ENCODE data around the gene SPSB1.

SPSB1 gene

DNA sequence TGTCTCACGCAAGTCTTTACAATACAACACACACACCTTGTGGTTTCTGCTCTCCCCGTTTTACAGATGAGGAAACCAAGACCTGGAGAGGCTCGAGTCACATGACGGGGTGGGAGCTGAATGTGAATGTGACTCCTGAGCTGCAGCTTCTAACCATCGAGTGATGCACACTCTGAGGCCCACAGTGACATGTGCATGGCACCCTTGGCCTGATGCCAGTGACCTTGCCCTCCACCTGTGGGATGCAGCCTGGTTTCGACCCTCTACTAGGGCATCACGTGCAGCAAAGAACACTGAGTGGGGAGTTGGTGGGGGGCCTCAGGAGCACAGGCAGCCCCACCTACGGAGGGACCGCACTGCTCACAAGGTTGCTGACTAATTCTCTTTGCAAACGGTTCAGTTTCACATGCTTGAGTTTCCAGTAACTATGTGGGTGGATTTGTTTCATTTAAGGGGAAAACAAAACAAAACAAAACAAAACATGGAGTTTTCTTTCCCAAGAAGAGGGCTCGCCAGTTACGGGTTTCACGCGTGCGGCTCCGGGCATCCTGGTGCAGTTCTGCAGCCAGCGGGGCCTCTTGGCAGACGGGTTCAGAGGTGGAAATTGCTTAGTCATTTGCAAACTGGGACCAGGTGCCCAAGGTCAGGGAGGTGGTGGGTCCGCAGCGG is 22.9 kb downstream of the SPSB1 start:
- TF ChIP-seq NFIC (IDR thresholded peaks at IDR 0.05), result 0 out of 2 replicates have a peak, but pooled peaks have one; percentile 35
- TF ChIP-seq RAD21 (IDR thresholded peaks at IDR 0.05; ENCODE audit: low read depth), result no peak
- TF ChIP-seq, protein P1, sequence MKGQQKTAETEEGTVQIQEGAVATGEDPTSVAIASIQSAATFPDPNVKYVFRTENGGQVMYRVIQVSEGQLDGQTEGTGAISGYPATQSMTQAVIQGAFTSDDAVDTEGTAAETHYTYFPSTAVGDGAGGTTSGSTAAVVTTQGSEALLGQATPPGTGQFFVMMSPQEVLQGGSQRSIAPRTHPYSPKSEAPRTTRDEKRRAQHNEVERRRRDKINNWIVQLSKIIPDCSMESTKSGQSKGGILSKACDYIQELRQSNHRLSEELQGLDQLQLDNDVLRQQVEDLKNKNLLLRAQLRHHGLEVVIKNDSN (IDR thresholded peaks at IDR 0.05), result peak; percentile 38; the same call in 1 of the 2 replicates

DNA sequence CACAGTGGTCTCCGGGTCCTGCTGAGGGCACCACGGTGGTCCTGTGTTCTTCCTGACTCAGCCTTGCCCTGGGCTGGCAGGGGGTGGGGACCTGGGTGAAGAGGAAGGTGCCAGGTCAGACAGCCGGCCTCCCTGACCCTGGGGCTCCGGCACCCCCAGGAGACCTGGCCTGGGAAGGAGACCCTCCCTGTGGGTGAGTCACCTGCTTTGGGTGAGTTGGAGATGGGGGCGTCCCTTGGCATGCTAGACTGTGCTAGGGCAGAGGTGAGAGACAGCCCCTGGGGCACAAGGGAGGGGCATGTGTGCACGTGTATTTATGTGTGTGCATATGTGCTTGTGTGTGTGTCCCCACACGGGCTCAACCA is 23.4 kb downstream of the SPSB1 start:
- TF ChIP-seq ZBTB7A (IDR thresholded peaks at IDR 0.05; ENCODE audit: low read depth) (no peak), EGR1 (IDR thresholded peaks at IDR 0.05) (no peak), YY1 (IDR thresholded peaks at IDR 0.05; ENCODE audit: low read depth) (no peak), TCF12 (IDR thresholded peaks at IDR 0.05; ENCODE audit: low read depth) (no peak), NFIC (IDR thresholded peaks at IDR 0.05) (no peak), TAF1 (IDR thresholded peaks at IDR 0.05; ENCODE audit: low read depth) (no peak), CREB1 (IDR thresholded peaks at IDR 0.05; ENCODE audit: low read depth) (no peak), CEBPB (IDR thresholded peaks at IDR 0.05) (no peak), TEAD4 (IDR thresholded peaks at IDR 0.05) (no peak), FOXM1 (IDR thresholded peaks at IDR 0.05; ENCODE audit: borderline replicate concordance, low read depth) (no peak)
- TF ChIP-seq, protein P2, sequence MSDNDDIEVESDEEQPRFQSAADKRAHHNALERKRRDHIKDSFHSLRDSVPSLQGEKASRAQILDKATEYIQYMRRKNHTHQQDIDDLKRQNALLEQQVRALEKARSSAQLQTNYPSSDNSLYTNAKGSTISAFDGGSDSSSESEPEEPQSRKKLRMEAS (IDR thresholded peaks at IDR 0.05), result no peak
- TF ChIP-seq, protein P3, sequence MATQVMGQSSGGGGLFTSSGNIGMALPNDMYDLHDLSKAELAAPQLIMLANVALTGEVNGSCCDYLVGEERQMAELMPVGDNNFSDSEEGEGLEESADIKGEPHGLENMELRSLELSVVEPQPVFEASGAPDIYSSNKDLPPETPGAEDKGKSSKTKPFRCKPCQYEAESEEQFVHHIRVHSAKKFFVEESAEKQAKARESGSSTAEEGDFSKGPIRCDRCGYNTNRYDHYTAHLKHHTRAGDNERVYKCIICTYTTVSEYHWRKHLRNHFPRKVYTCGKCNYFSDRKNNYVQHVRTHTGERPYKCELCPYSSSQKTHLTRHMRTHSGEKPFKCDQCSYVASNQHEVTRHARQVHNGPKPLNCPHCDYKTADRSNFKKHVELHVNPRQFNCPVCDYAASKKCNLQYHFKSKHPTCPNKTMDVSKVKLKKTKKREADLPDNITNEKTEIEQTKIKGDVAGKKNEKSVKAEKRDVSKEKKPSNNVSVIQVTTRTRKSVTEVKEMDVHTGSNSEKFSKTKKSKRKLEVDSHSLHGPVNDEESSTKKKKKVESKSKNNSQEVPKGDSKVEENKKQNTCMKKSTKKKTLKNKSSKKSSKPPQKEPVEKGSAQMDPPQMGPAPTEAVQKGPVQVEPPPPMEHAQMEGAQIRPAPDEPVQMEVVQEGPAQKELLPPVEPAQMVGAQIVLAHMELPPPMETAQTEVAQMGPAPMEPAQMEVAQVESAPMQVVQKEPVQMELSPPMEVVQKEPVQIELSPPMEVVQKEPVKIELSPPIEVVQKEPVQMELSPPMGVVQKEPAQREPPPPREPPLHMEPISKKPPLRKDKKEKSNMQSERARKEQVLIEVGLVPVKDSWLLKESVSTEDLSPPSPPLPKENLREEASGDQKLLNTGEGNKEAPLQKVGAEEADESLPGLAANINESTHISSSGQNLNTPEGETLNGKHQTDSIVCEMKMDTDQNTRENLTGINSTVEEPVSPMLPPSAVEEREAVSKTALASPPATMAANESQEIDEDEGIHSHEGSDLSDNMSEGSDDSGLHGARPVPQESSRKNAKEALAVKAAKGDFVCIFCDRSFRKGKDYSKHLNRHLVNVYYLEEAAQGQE (IDR thresholded peaks at IDR 0.05; ENCODE audit: low read depth), result no peak
- TF ChIP-seq, protein P1 (IDR thresholded peaks at IDR 0.05), result no peak

DNA sequence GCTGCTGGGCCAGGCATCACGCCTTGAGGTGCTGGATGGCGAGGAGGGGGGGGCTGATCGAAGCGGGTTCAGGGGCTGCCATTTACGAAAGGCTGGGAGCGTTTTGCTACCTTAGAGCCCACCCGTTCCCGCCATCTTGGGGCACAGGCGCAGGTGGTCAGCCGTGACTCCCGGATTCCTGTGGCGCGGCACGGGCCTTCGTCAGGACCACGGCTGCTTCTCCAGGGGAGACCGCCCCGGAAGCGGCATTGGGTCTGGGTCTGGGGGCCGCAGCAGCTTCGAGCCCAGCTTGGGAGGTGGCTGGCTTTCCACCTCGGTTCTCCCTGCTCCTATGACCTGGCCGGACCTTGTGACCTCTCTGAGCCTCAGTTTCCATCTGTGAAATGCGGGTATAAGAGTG is 23.8 kb downstream of the SPSB1 start:
- TF ChIP-seq NFIC (IDR thresholded peaks at IDR 0.05), result no peak
- no peak for TF ChIP-seq TCF12 (IDR thresholded peaks at IDR 0.05; ENCODE audit: low read depth)
- TF ChIP-seq, protein P3 (IDR thresholded peaks at IDR 0.05; ENCODE audit: low read depth), result no peak
- TF ChIP-seq YY1 (IDR thresholded peaks at IDR 0.05; ENCODE audit: low read depth), result no peak
- TF ChIP-seq CREB1 (IDR thresholded peaks at IDR 0.05; ENCODE audit: low read depth), result no peak
- TF ChIP-seq EGR1 (IDR thresholded peaks at IDR 0.05), result no peak
- TF ChIP-seq RAD21 (IDR thresholded peaks at IDR 0.05; ENCODE audit: low read depth), result no peak
- no peak for TF ChIP-seq EP300 (IDR thresholded peaks at IDR 0.05; ENCODE audit: borderline replicate concordance)
- no peak for TF ChIP-seq FOXM1 (IDR thresholded peaks at IDR 0.05; ENCODE audit: borderline replicate concordance, low read depth)
- no peak for TF ChIP-seq TAF1 (IDR thresholded peaks at IDR 0.05; ENCODE audit: low read depth)
- no peak for TF ChIP-seq TEAD4 (IDR thresholded peaks at IDR 0.05)
- TF ChIP-seq, protein P2 (IDR thresholded peaks at IDR 0.05), result no peak
- TF ChIP-seq ZBTB7A (IDR thresholded peaks at IDR 0.05; ENCODE audit: low read depth), result no peak

DNA sequence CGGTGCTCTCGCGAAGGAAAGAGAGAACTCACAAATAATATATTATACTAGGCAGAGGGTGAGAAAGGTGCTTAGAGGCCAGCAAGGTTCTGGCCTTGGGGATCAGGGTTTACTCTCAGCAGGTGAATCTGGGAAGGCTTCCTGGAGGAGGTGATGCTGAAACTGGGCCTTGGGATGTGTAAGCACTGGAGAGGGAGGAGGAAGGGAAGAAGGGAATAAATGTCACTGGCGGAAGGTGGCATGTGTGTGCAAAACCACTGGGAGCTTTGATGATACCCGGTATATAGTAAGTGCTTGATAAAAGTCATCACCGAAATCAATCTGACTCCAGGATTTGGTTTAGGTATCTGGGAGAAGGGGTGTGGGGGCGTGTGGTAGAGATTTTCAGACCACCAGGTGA is 24.4 kb downstream of the SPSB1 start:
- TF ChIP-seq EP300 (IDR thresholded peaks at IDR 0.05; ENCODE audit: borderline replicate concordance) (no peak), FOXM1 (IDR thresholded peaks at IDR 0.05; ENCODE audit: borderline replicate concordance, low read depth) (no peak), EGR1 (IDR thresholded peaks at IDR 0.05) (no peak), ZBTB7A (IDR thresholded peaks at IDR 0.05; ENCODE audit: low read depth) (no peak), RAD21 (IDR thresholded peaks at IDR 0.05; ENCODE audit: low read depth) (no peak), CREB1 (IDR thresholded peaks at IDR 0.05; ENCODE audit: low read depth) (no peak), TCF12 (IDR thresholded peaks at IDR 0.05; ENCODE audit: low read depth) (no peak), TAF1 (IDR thresholded peaks at IDR 0.05; ENCODE audit: low read depth) (no peak), YY1 (IDR thresholded peaks at IDR 0.05; ENCODE audit: low read depth) (no peak), TEAD4 (IDR thresholded peaks at IDR 0.05) (no peak), CEBPB (IDR thresholded peaks at IDR 0.05) (no peak)
- TF ChIP-seq, protein P1 (IDR thresholded peaks at IDR 0.05), result no peak
- TF ChIP-seq, protein P2 (IDR thresholded peaks at IDR 0.05), result no peak
- TF ChIP-seq, protein P3 (IDR thresholded peaks at IDR 0.05; ENCODE audit: low read depth), result no peak
